ENCODE measurements around the gene ASGR1.

DNA sequence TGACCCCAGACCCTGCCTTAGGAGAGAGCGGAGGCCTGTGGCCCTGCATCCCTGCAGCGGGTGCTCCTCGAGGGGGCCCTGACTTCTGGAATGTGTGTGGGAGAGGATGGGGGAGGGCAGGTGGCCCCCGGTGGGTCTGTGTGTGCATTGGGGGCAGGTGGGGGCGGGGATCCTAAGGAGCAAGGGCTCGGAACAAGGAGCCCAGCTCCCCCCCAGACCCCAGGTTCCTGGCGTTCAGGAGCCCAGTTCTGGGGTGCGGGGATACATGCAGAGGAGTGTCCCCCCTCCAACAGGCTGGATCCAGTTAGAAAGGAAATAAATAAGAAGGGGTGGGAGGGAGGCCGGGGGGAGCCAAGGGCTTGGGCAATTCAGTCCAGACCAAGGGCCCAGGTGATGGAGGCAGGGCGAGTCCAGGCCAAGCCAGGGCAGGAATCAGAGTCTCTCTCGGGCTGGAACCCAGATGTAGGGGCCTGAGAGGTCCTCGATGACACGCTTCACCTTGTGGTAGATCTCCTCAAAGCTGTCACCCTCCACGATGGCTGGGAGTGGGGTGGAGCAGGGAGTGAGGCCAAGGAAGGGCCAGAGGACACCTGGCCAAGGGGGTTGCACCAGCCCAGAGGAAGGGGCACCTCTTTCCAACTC lies 11.2 kb upstream of the ASGR1 start:
- TF ChIP-seq EZH2phosphoT487 (IDR thresholded peaks at IDR 0.05; ENCODE audit: insufficient read depth, low read depth) = no peak
- no peak for TF ChIP-seq EZH2 (IDR thresholded peaks at IDR 0.05; ENCODE audit: insufficient read depth, poor library complexity, severe bottlenecking)
